HCT116 (cell line): ENCODE data around the gene DDX18. TPM values are rescaled to one million over a fixed set of nuclear protein-coding genes. Genes with fewer than 3 reads are reported as not detected.

Experiments used
- ATAC-seq: fragments of 200-7000 bp; cut with Tn5 transposase; 2 replicates; pipeline ENCODE4 v1.9.1; 2020; ENCODE audit warnings: mild to moderate bottlenecking, moderate library complexity
- BruUV-seq: library from RNA; stranded (reverse); fragments of 400-500 nt; replicated peaks from 2 replicates; lab custom pipeline; 2021; lab: Mats Ljungman, UMichigan
- CTCF ChIA-PET: fragments of 300-600 bp; sonication (Branson Sonifier 250); formaldehyde crosslinking; loops from one replicate; lab custom pipeline; 2021; ENCODE audit warnings: antibody characterized with exemption; lab: Charles Lee
- POLR2A ChIA-PET: fragments of 300-600, 350-600 bp; sonication (Branson Sonifier 250); formaldehyde crosslinking; loops from one replicate; lab custom pipeline; 2021; ENCODE audit warnings: antibody characterized with exemption; lab: Charles Lee
- RAD21 ChIA-PET, 2 experiments: fragments of 300-600 bp; sonication (Branson Sonifier 250); formaldehyde crosslinking; loops; one replicate each; lab custom pipeline; 2023; ENCODE audit warnings: low total read pairs in 2 of 2; ENCODE audit not compliant: uncharacterized antibody in 2 of 2, unreplicated experiment in 2 of 2, low non-redundant PET in 1 of 2; lab: Charles Lee
- DNase-seq: peaks from one replicate; pipeline ENCODE4 v3.0.0-alpha.2; 2010; ENCODE audit warnings: low read depth, low spot score
- H2AFZ ChIP-seq: fragments of 200-600 bp; shearing (Covaris generic), sonication (generic); 2 replicates; pipeline ENCODE4 v1.6.1; 2017; ENCODE audit warnings: low read depth, mixed run types, mixed read lengths, antibody characterized with exemption, low read length; ENCODE audit not compliant: poor library complexity, severe bottlenecking
- H3K27ac ChIP-seq: 2 replicates; pipeline ENCODE4 v1.5.1; 2012; ENCODE audit warnings: low read depth, low read length
- H3K27me3 ChIP-seq: fragments of 200-600 bp; sonication (generic); 2 replicates; pipeline ENCODE4 v1.6.1; 2016; ENCODE audit warnings: mixed run types, low read length, mixed read lengths; ENCODE audit not compliant: insufficient read depth
- H3K36me3 ChIP-seq, 2 experiments: fragments of 200-500 bp in 1 of 2; fragments of 200-600 bp in 1 of 2; sonication (Bioruptor generic) in 1 of 2; sonication (generic) in 1 of 2; 2 replicates each; pipeline versions ENCODE4 v1.5.1 to v1.6.1; 2014 to 2016; ENCODE audit warnings: low read length in 2 of 2, inconsistent platforms in 1 of 2, mixed read lengths in 1 of 2, mixed run types in 1 of 2; ENCODE audit not compliant: insufficient read depth in 2 of 2, control insufficient read depth in 1 of 2
- H3K4me1 ChIP-seq, 2 experiments: fragments of 200-600 bp in 1 of 2; sonication (generic) in 1 of 2; 2 replicates each; pipeline versions ENCODE4 v1.5.1 to v1.6.1; 2012 to 2017; ENCODE audit warnings: low read length in 2 of 2, inconsistent platforms in 1 of 2, mild to moderate bottlenecking in 1 of 2, mixed read lengths in 1 of 2, mixed run types in 1 of 2, moderate library complexity in 1 of 2; ENCODE audit not compliant: insufficient read depth in 2 of 2, control insufficient read depth in 1 of 2
- H3K4me2 ChIP-seq: fragments of 200-600 bp; sonication (generic); 2 replicates; pipeline ENCODE4 v1.6.1; 2017; ENCODE audit warnings: mixed run types, low read length, mixed read lengths
- H3K4me3 ChIP-seq, 2 experiments: fragments of 200-600 bp in 1 of 2; sonication (generic) in 1 of 2; replicated peaks in 1 of 2; 2 replicates each; pipeline ENCODE4 v1.5.1; 2011 to 2016; ENCODE audit warnings: low read length in 2 of 2, control low read depth in 1 of 2, low read depth in 1 of 2, mild to moderate bottlenecking in 1 of 2, mixed read lengths in 1 of 2, mixed run types in 1 of 2
- H3K79me2 ChIP-seq: fragments of 200-600 bp; sonication (generic); 2 replicates; pipeline ENCODE4 v1.6.1; 2017; ENCODE audit warnings: mild to moderate bottlenecking, mixed run types, low read length, moderate library complexity, mixed read lengths; ENCODE audit not compliant: insufficient read depth
- H3K9ac ChIP-seq: fragments of 200-600 bp; sonication (generic); 2 replicates; pipeline ENCODE4 v1.6.1; 2016; ENCODE audit warnings: low read length, mixed read lengths
- H3K9me2 ChIP-seq: fragments of 200-600 bp; sonication (generic), shearing (Covaris generic); 2 replicates; pipeline ENCODE4 v1.6.1; 2017; ENCODE audit warnings: mixed run types, mild to moderate bottlenecking, moderate library complexity; ENCODE audit not compliant: insufficient read depth
- H3K9me3 ChIP-seq, 2 experiments: fragments of 200-500 bp in 1 of 2; fragments of 200-600 bp in 1 of 2; sonication (Bioruptor generic) in 1 of 2; sonication (generic) in 1 of 2; 2 replicates each; pipeline ENCODE4 v1.6.1; 2014 to 2017; ENCODE audit warnings: low read length in 2 of 2, mixed read lengths in 2 of 2, inconsistent platforms in 1 of 2, low read depth in 1 of 2, mild to moderate bottlenecking in 1 of 2, mixed run types in 1 of 2, moderate library complexity in 1 of 2; ENCODE audit not compliant: control insufficient read depth in 1 of 2, insufficient read depth in 1 of 2
- H4K20me1 ChIP-seq: fragments of 200-600 bp; sonication (generic), shearing (Covaris generic); 2 replicates; pipeline ENCODE4 v1.6.1; 2017; ENCODE audit warnings: mixed run types, mild to moderate bottlenecking, moderate library complexity; ENCODE audit not compliant: insufficient read depth
- CTCF ChIP-seq, 3 experiments: fragments of 200-600 bp in 1 of 3; sonication (generic) in 1 of 3; IDR thresholded peaks in 2 of 3; conservative IDR thresholded peaks in 1 of 3; 2 replicates each; pipeline ENCODE4 v1.5.1; 2012 to 2017; ENCODE audit warnings: low read depth in 2 of 3, low read length in 2 of 3, antibody characterized with exemption in 1 of 3, borderline replicate concordance in 1 of 3, control low read depth in 1 of 3, mild to moderate bottlenecking in 1 of 3, mixed read lengths in 1 of 3, mixed run types in 1 of 3, moderate library complexity in 1 of 3; ENCODE audit not compliant: insufficient read depth in 1 of 3
- EGR1 ChIP-seq: IDR thresholded peaks from 2 replicates; pipeline ENCODE4 v1.6.1; 2012; ENCODE audit warnings: low read depth
- EZH2 ChIP-seq: fragments of 200-600 bp; sonication (generic); IDR thresholded peaks from 2 replicates; pipeline ENCODE4 v1.6.1; 2017; ENCODE audit warnings: antibody characterized with exemption, mixed run types
- EZH2phosphoT487 ChIP-seq: fragments of 200-600 bp; IDR thresholded peaks from 2 replicates; pipeline ENCODE4 v1.6.1; 2018; ENCODE audit warnings: antibody characterized with exemption, borderline replicate concordance
- JUND ChIP-seq: IDR thresholded peaks from 2 replicates; pipeline ENCODE4 v1.6.1; 2012
- POLR2AphosphoS5 ChIP-seq: IDR thresholded peaks from 2 replicates; pipeline ENCODE4 v1.6.1; 2011; ENCODE audit warnings: mild to moderate bottlenecking, low read depth, low read length, moderate library complexity
- RAD21 ChIP-seq: IDR thresholded peaks from 2 replicates; pipeline ENCODE4 v1.6.1; 2012; ENCODE audit warnings: low read depth, mild to moderate bottlenecking
- REST ChIP-seq: IDR thresholded peaks from 2 replicates; pipeline ENCODE4 v1.6.1; 2012; ENCODE audit warnings: low read depth
- SP1 ChIP-seq: IDR thresholded peaks from 2 replicates; pipeline ENCODE4 v1.6.1; 2012; ENCODE audit warnings: low read depth
- ZBTB33 ChIP-seq: IDR thresholded peaks from 2 replicates; pipeline ENCODE4 v1.6.1; 2011; ENCODE audit warnings: mild to moderate bottlenecking, low read length, moderate library complexity; ENCODE audit not compliant: insufficient replicate concordance; ENCODE audit errors: extremely low read depth
- intact Hi-C: fragments of 100-400 bp; cut with micrococcal nuclease; formaldehyde crosslinking; loops from 2 replicates; pipeline ENCODE4 v1.10.0; 2022
- total RNA-seq: library from RNA; stranded (reverse); gene quantifications from one replicate; pipeline ENCODE4 v1.2.1, GENCODE V29; 2021; ENCODE audit not compliant: unreplicated experiment

Gene DDX18
- total RNA-seq, 1 experiment from 2014 or later: 99.7 TPM

GRCh38 chr2:117786520-117786919 is 28.0 kb upstream of the DDX18 start:
- Histone ChIP-seq H3K9me3 (no peaks in the 10 kb centered on the region), H3K4me1 (no peaks in the 10 kb centered on the region), H3K9ac (no peak overlapping the region), H3K4me3 (no peak overlapping the region), H2AFZ (no peak overlapping the region), H3K27me3 (no peaks in the 10 kb centered on the region), H3K4me2 (no peak overlapping the region), H4K20me1 (no peaks in the 10 kb centered on the region), H3K36me3 (no peaks in the 10 kb centered on the region), H3K9me2 (no peaks in the 10 kb centered on the region), H3K27ac (no peak overlapping the region), H3K79me2 (no peaks in the 10 kb centered on the region)
- no peak for DNase-seq
- intact Hi-C loops: no loop called here
- no peak for ATAC-seq
- ChIA-PET CTCF (interaction anchor here (0.6 to 1.2 kb wide), 2 partner anchors 28 to 41 kb away, joined by 3 read pairs; partner anchors contain the start of gene DDX18), RAD21 (no interaction called here), POLR2A (no interaction called here)
- no TSS peak for BruUV-seq
- no peak for TF ChIP-seq EZH2
- no peak for TF ChIP-seq SP1
- no peak for TF ChIP-seq EZH2phosphoT487
- no peak for TF ChIP-seq POLR2AphosphoS5
- no peak for TF ChIP-seq ZBTB33

GRCh38 chr2:117789505-117789904 is 25.0 kb upstream of the DDX18 start:
- no peaks in the 10 kb centered on the region for H3K9me2 ChIP-seq
- no peaks in the 10 kb centered on the region for H3K79me2 ChIP-seq
- DNase-seq (no peak), ATAC-seq (no peak)
- H2AFZ ChIP-seq: no peak overlapping the region
- no peaks in the 10 kb centered on the region for H3K36me3 ChIP-seq
- no peaks in the 10 kb centered on the region for H3K9me3 ChIP-seq
- CTCF ChIA-PET: no interaction called here
- H3K27ac ChIP-seq: no peak overlapping the region
- H3K4me3 ChIP-seq: no peak overlapping the region
- BruUV-seq: no TSS peak
- H3K4me1 ChIP-seq: no peaks in the 10 kb centered on the region
- POLR2A ChIA-PET: no interaction called here
- no peak overlapping the region for H3K9ac ChIP-seq
- peaks cover 1% of the 10 kb centered on the region; the same call in 1 of the 2 replicates for H3K27me3 ChIP-seq
- no peaks in the 10 kb centered on the region for H4K20me1 ChIP-seq
- H3K4me2 ChIP-seq: no peak overlapping the region
- RAD21 ChIA-PET: no interaction called here
- intact Hi-C loops: no loop called here
- no peak for TF ChIP-seq EGR1
- no peak for TF ChIP-seq JUND
- no peak for TF ChIP-seq EZH2phosphoT487
- no peak for TF ChIP-seq RAD21
- no peak for TF ChIP-seq POLR2AphosphoS5
- no peak for TF ChIP-seq REST
- no peak for TF ChIP-seq EZH2
- TF ChIP-seq CTCF (IDR thresholded peaks at IDR 0.05 in 2 of 3, conservative IDR thresholded peaks at IDR 0.05 in 1 of 3; ENCODE audit: borderline replicate concordance in 1 of 3, insufficient read depth in 1 of 3, low read depth in 2 of 3, low read length in 2 of 3): no peak
